ENCODE results near the gene IGF2.

The IGF2 gene

GRCh38 chr11:2090172-2091111 is 48.7 kb downstream of the IGF2 start:
- DNase-seq: no peak

DNA sequence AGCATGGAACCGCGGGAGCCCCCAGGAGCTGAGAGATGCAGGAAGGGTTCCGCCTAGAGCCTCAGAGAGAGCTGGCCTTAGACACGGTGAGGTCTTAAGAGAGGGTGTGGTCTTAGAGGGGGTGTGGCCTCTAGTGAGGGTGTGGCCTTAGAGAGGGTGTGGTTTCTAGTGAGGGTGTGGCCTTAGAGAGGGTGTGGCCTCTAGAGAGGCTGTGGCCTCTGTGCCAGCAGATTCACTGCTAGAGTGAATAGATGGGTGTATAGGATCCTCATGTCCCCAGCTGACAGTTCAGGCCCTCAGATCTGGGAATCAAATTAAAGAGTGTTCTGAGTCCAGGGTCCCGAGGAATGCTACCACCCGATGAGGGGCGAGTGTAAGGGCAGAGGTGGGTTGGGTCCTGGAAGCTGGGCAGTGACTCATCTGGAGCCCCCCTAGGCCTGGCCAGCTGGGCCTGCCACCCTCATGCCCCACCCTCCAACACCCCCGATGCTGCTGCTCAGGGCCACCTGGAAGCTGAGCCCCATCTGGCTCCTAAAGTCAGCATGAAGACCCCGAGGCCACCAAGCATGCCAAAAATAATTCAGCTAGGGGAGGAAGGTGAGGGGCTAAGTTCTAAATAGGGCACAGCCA is 49.5 kb downstream of the IGF2 start:
- DNase-seq: no peak

- no peak for DNase-seq
Measured at GRCh38 chr11:2088746-2089535, 50.2 kb downstream of the IGF2 start.

DNA sequence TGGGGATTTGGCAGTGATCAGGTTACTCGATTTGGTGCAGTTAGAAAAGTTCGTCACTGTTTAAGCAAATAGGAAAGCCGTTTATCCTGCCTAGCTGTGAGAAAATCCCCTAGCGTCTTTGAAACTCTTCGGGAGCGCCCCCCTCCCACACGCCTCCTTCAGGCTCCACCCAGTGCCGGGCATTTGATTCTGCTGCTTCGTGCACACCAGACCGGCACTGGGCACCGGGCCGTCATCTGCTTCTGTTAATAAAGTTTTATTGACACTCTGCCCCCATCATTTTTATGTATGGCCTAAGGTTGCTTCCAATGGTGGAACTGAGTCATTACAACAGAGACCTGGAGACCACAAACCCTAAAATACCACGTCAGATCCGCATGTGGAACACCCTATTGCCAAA is 50.9 kb downstream of the IGF2 start:
- DNase-seq: no peak

- no peak for DNase-seq
Measured at GRCh38 chr11:2086239-2087040, 52.7 kb downstream of the IGF2 start.

DNA sequence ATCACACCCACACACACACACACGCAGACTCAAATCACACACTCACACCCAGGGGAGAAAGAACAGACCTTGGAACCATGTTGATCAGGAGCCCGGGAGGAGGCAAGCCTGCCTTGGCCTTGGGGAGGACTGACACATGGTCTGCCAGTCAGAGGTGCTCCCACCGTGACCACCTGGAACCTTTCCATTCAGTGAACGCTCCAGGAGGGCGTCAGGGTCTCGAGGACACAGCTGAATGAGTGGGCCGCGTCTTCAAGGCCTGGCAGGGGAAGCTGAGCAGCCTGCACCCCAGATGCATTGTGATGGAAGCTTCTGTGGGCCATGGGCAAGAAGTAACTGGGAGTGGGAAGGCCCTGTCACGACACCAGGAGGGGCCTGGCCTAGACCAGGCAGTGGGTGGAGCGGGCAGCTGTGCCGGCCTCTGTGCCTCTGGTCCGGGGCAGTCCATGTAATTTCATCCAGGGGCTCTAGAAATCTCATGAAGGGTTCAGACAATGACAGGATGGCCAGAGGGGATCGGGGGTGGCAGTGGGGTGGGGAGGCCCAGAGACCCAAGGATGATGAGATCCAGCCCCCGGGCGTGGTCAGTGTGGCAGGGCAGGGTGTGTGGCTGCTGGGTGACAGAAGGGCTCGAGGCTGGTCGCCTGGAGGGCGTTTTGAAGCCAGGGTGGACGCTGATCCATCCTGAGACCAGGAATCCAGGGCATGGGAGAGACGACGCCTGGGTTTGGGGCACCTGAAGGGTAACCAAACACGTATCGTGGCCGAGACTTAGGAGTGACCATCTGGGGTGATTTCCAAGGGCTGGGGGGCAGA is 53.7 kb downstream of the IGF2 start:
- DNase-seq: no peak

DNA sequence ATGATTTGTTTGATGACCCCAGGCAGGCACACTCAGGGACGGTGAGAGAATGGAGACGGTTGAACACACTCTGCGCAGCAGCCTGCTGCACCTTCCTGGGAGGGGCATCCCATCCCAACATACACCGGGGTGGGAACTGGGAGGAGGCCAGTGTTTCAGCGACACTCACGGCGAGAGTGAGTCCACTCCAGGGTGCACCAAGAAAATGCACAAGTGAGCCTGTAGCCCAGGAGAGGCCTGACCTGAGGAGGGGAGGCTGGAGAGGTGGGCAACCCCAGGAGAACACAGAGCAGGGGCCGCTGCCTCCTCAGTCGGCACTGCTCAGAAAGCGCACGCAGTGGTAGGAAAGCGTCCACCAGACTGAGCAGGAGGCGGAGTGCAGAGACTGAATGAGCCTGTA is 54.5 kb downstream of the IGF2 start:
- no peak for DNase-seq

Data from NCI-H187 (cell line).